T-helper 1 cell treated with Interleukin-12 subunit alpha and Interleukin-12 subunit beta and Interleukin-4 antibody, amounts not matched to agents 30 ng/mL and 1 ng/mL, for 36 hours (primary cell): ENCODE data around the gene MBD4. TPM values are rescaled to one million over a fixed set of nuclear protein-coding genes. Genes with fewer than 3 reads are reported as not detected.

ENCODE experiments used
- intact Hi-C: fragments of 100-400 bp; cut with micrococcal nuclease; formaldehyde crosslinking; loops from one replicate; pipeline ENCODE4 v1.15.1; 2024
- total RNA-seq: library from RNA; stranded (reverse); gene quantifications from 2 replicates; pipeline ENCODE4 v1.2.3, GENCODE V29; 2022

MBD4 gene
- total RNA-seq, 1 donor from 2014 or later: 44.8 TPM

DNA sequence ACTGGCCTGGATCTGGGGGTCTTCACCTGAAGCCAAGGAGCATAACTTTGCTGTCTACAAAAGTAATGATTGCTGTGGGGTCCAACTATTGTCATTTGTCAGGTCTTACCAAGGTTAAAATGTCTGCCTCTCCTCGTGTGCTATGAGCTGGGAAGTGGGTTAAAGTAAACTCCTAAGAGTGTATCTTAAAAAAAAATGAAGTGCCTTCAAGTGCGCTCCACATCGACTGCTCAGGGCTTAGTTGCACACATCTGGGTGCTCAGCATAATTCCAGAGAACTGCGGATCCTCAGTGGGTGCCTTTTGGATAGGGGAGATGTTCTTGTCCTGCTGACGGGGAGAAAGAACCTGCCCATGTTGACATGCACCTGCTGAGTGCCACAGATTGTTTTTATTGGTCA lies 52.3 kb downstream of the MBD4 start:
- intact Hi-C loops: loop anchor here (10.0 kb wide), 1 partner anchor 617 kb away; no protein-coding TSS in a partner anchor

DNA sequence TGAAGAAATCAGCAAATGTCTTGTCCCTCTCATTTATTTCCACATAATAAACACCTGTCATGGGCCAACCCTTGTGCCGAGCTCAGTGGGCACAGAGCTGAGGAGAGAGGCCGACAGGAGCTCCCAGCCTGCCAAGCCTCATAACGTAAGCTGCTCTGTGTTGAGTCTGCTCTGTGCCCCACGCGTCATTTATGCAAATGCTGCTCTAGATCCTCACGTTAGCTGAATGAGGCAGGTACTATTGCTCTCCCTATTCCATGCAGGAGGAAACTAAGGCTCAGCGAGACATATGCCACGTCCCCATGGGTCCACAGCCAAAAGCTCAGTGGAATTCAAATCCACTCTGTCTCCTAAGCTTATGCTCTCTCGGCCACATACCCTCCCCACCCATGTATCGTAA lies 52.8 kb downstream of the MBD4 start:
- intact Hi-C loops: loop anchor here (10.0 kb wide), 1 partner anchor 618 kb away; no protein-coding TSS in a partner anchor

DNA sequence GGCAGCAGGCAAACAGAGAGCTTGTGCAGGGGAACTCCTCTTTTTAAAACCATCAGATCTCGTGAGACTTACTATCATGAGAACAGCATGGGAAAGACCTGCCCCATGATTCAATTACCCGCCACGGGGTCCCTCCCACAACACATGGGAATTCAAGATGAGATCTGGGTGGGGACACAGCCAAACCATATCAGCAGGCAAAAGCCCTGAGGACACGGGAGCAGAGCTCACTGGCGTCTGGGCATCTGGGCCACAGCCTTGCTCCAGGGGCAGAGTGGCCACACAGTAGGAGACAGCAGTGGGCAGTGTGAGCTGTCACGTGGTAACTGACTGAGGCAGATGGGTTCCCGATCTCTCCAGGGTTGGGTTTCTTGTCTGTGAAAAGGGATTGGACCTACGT lies 54.2 kb downstream of the MBD4 start:
- intact Hi-C loops: loop anchor here (10.0 kb wide), 1 partner anchor 619 kb away; no protein-coding TSS in a partner anchor

DNA sequence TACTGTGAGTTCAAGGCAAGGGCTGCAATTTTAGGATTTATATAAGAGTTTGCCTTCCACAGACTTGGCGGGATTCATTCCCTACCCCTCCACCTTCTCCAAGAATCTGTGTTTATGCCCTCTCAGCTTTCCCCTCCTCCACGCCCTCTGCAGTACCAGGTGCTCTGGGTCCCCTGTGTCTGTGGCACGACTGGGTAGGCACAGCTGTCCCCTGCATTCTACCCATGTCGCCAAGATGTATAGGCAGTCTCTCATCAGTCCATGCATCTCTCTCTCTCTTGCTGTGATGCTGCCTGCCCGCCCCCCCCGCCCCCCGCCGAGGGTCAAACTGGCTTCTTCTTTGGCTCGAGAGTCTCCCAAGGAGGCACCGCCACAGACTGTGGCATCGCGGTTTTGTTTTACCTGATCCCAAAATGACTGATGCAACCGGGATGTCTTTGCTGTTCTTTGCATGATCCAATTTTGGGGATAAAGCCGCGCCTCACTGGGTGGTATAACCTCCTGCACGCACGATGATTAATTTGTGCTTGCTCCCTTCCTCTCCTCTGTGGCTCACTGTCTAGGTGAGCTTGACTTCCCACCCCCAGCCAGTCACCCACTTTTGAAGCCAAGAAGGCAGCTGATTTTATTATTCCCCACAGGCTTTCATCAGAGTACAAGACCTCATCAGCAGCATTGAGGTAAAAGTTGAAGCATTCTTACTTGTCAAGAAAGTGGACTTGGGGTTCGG lies 55.0 kb downstream of the MBD4 start:
- intact Hi-C loops: loop anchor here (10.0 kb wide), 1 partner anchor 620 kb away; no protein-coding TSS in a partner anchor

DNA sequence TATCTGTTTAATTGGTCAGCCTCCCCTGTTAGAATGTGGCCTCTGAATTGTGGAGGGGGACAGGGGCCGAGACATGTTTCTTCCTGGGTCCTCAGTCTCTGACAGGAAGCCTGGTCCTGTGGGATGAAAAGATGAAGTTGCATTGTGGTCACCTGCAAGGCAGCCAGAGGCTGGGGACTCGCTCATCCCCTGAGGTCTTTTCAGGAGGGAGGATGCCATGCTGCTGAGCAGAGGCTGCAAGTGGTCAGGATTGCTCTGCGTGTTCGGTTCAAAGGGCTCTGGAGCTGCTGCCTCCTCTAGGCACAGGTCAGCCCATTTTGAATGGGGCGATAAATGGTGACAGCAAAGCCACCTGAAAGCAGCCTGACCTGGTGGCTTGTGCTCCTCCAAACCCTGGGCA lies 55.6 kb downstream of the MBD4 start:
- intact Hi-C loops: loop anchor here (10.0 kb wide), 1 partner anchor 621 kb away; no protein-coding TSS in a partner anchor

DNA sequence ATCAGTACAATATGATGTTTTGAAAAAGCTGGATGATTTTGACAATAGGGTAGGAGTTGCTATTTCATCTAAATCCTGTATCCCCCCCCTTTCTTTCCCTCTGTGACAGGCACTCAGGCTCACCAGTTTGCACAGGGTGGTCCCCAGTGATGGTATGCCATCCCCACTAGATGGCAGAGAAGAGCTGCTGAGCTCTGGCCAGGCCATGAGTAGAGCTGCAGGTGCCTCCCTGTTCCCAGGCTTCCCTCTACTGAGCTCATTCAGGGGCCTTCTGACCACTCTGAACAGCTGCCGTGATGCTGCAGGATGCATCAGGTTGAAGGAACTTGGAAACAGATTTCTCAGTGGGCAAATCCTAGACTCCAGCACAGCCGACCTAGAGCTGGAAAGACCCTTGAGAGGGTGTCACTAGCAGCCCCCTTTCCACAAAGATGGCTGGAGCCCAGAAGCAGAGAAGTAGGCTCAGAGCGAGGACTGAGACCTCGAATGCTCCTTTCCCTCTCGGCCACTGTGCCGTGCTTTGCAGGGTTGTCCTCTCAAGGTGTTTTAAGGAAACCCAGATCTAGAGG lies 56.4 kb downstream of the MBD4 start:
- intact Hi-C loops: loop anchor here (1.0 to 10.0 kb wide), 4 partner anchors 441 to 621 kb away; no protein-coding TSS in a partner anchor

DNA sequence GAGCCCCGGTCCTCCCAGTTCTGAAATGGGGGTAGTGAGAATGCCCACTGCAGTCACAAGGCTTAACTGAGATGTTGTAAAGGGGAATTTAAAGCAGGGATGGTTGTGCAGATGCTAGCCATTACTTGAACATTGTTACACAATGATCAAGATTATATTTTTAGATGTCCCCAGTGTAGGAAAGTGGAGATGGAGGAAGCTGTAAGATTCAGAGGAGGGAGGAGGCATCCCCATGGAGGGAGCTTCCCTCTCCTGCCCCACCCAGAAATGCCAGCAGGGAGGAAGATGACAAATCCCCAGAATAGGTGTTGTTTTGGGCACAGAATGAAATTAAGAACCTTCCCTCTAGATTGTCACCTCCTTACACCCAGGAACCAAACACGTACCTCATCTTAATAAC lies 57.4 kb downstream of the MBD4 start:
- intact Hi-C loops: loop anchor here (2.0 to 10.0 kb wide), 2 partner anchors 442 to 622 kb away; no protein-coding TSS in a partner anchor

Other genes starting within 250 kb of the MBD4 start
- 184 and 187 TPM in 2 replicates for gene COPG1, start 190.3 kb downstream of the MBD4 start, total RNA-seq
- gene HMCES, start 161.1 kb downstream of the MBD4 start, total RNA-seq: 47.3 and 52.5 TPM in 2 replicates
- 0.83 TPM in 2 replicates for gene EFCAB12, start 11.3 kb downstream of the MBD4 start, total RNA-seq
- gene IFT122, start 276 bp upstream of the MBD4 start, total RNA-seq: 14.6 and 19.2 TPM in 2 replicates
- gene RHO, start 88.7 kb upstream of the MBD4 start, total RNA-seq: not detected in 2 replicates
- not detected in 2 replicates for gene H1-8, start 103.2 kb upstream of the MBD4 start, total RNA-seq
- 0.81 and 1.1 TPM in 2 replicates for gene PLXND1, start 166.7 kb upstream of the MBD4 start, total RNA-seq